HG03521 (cell line): ENCODE measurements around the gene MORC4.

ENCODE experiments used
- ATAC-seq: cut with Tn5 transposase; IDR thresholded peaks from one replicate; pipeline ENCODE4 v1.9.1; 2021; ENCODE audit warnings: mild to moderate bottlenecking, moderate library complexity; ENCODE audit not compliant: unreplicated experiment

The MORC4 gene

GRCh38 chrX:106917830-106918500 lies 82.0 kb downstream of the MORC4 start:
- no peak for ATAC-seq

GRCh38 chrX:106912864-106913263 lies 87.1 kb downstream of the MORC4 start:
- ATAC-seq = no peak

- no peak for ATAC-seq
These were observed 93.7 kb downstream of the MORC4 start for GRCh38 chrX:106906361-106906760.

- no peak for ATAC-seq
These were observed 94.8 kb downstream of the MORC4 start for GRCh38 chrX:106905064-106905708.

GRCh38 chrX:106903856-106904528 lies 96.0 kb downstream of the MORC4 start:
- no peak for ATAC-seq

- ATAC-seq = no peak
These were observed 96.7 kb downstream of the MORC4 start, which contains the start of gene RIPPLY1 for GRCh38 chrX:106903291-106903824. TSS of gene RIPPLY1 (minus strand) at chrX:106903341. CDS start at chrX:106903287, 54 bp downstream.

GRCh38 chrX:106902684-106903083 lies 97.3 kb downstream of the MORC4 start:
- no peak for ATAC-seq

- ATAC-seq = no peak
These were observed 98.2 kb downstream of the MORC4 start for GRCh38 chrX:106901781-106902219.

GRCh38 chrX:106901341-106901740 lies 98.7 kb downstream of the MORC4 start:
- no peak for ATAC-seq

- ATAC-seq = no peak
These were observed 100.2 kb downstream of the MORC4 start for GRCh38 chrX:106899841-106900240.

GRCh38 chrX:106899276-106899675 lies 100.7 kb downstream of the MORC4 start:
- ATAC-seq = no peak

GRCh38 chrX:106898462-106898861 lies 101.5 kb downstream of the MORC4 start:
- peak; percentile 58 for ATAC-seq

- ATAC-seq = no peak
These were observed 102.8 kb downstream of the MORC4 start for GRCh38 chrX:106897259-106897658.

- ATAC-seq = no peak
These were observed 105.0 kb downstream of the MORC4 start for GRCh38 chrX:106894978-106895452.

- ATAC-seq = no peak
These were observed 105.6 kb downstream of the MORC4 start for GRCh38 chrX:106894392-106894909.

- no peak for ATAC-seq
These were observed 108.1 kb downstream of the MORC4 start for GRCh38 chrX:106891762-106892460.
